Mesodermal cell (in vitro differentiated cells): ENCODE results near the gene ARMC7.

ENCODE experiments used
- H3K27ac ChIP-seq: 2 replicates; pipeline ENCODE4 v1.7.0; 2013; ENCODE audit warnings: mild to moderate bottlenecking, low read depth, low read length, moderate library complexity; ENCODE audit not compliant: severe bottlenecking
- H3K36me3 ChIP-seq: 2 replicates; pipeline ENCODE4 v1.7.1; 2013; ENCODE audit warnings: mild to moderate bottlenecking, low read length, moderate library complexity; ENCODE audit not compliant: control insufficient read depth, insufficient read depth
- H3K4me1 ChIP-seq: one replicate; pipeline ENCODE4 v1.7.1; 2013; ENCODE audit warnings: mild to moderate bottlenecking, low read length; ENCODE audit not compliant: insufficient read depth, control insufficient read depth, poor library complexity, severe bottlenecking
- H3K4me3 ChIP-seq: 2 replicates; pipeline ENCODE4 v1.7.0; 2013; ENCODE audit warnings: low read length, control low read depth, mild to moderate bottlenecking; ENCODE audit not compliant: insufficient read depth, poor library complexity, severe bottlenecking; ENCODE audit errors: extremely low read depth
- H3K9me3 ChIP-seq: 2 replicates; pipeline ENCODE4 v1.7.1; 2013; ENCODE audit warnings: mild to moderate bottlenecking, low read length, moderate library complexity; ENCODE audit not compliant: control insufficient read depth
- WGBS, 2 experiments: methylation state at CpG; one replicate each; pipeline ENCODE4 v1.1.5; 2013; ENCODE audit warnings: missing lambda C conversion rate in 2 of 2; ENCODE audit not compliant: insufficient coverage in 2 of 2; 5-methylcytosine and 5-hydroxymethylcytosine counted together

ARMC7 gene

GRCh38 chr17:75090871-75091854 is 18.6 kb upstream of the ARMC7 start:
- Histone ChIP-seq H3K4me1 (peaks cover 24% of the 10 kb centered on the region), H3K4me3 (no peak overlapping the region), H3K27ac (no peak overlapping the region), H3K9me3 (no peaks in the 10 kb centered on the region), H3K36me3 (no peaks in the 10 kb centered on the region)
- 71 to 83% methylated on average over 9 to 17 of the region's 19 CpGs for WGBS, 2 experiments

- H3K36me3 ChIP-seq = no peaks in the 10 kb centered on the region
Measured at GRCh38 chr17:75091855-75092327, 17.9 kb upstream of the ARMC7 start.

GRCh38 chr17:75093548-75094158 is 16.1 kb upstream of the ARMC7 start:
- Histone ChIP-seq H3K36me3 (peaks cover 10% of the 10 kb centered on the region), H3K27ac (no peak overlapping the region), H3K9me3 (no peaks in the 10 kb centered on the region), H3K4me1 (peaks cover 20% of the 10 kb centered on the region), H3K4me3 (no peak overlapping the region)
- 94 to 96% methylated on average over 17 to 18 of the region's 18 CpGs for WGBS, 2 experiments

More at GRCh38 chr17:75091855-75092327, 17.9 kb upstream of the ARMC7 start:
- H3K4me3 ChIP-seq = no peak overlapping the region
- H3K27ac ChIP-seq = no peak overlapping the region
- H3K9me3 ChIP-seq = no peaks in the 10 kb centered on the region
- H3K4me1 ChIP-seq = peaks cover 24% of the 10 kb centered on the region
- WGBS, 2 experiments = 84 to 87% methylated on average over 8 of the region's 10 CpGs

DNA sequence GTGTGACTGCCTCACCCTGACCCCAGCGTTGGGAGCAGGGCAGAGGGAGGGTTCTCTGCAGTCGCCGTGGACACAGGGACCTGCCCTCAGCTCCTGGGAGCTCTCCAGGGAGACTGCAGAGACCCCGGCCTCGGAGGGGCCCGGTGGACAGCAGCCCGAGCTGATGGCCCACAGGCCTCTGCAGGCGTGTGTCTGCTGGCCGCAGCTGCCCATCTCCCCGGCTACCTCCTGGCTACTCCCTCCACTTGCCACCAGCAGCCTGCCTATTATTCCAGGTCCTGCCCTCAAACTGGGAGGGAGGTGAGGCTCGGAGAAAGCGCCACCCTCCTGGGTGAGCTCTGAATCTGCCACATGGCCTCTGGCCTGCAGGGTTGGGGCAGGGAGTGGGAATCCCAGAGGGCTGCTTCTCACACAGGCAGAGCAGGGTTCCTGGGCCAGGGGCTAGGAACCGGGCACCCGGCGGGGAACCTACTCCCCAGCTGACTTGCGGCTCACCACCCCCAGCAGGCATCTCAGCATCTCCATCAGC is 14.8 kb upstream of the ARMC7 start:
- Histone ChIP-seq H3K4me3 (no peak overlapping the region), H3K9me3 (no peaks in the 10 kb centered on the region), H3K36me3 (peaks cover 20% of the 10 kb centered on the region), H3K27ac (peak overlapping the region; percentile 36), H3K4me1 (peaks cover 15% of the 10 kb centered on the region)
- 76 to 86% methylated on average over 14 to 16 of the region's 16 CpGs for WGBS, 2 experiments

GRCh38 chr17:75096082-75096625 is 13.6 kb upstream of the ARMC7 start:
- Histone ChIP-seq H3K4me3 (no peak overlapping the region), H3K36me3 (peaks cover 29% of the 10 kb centered on the region), H3K27ac (peak overlapping the region; percentile 59), H3K9me3 (no peaks in the 10 kb centered on the region), H3K4me1 (peaks cover 12% of the 10 kb centered on the region)
- 74 to 75% methylated on average over 11 of the region's 14 CpGs for WGBS, 2 experiments

DNA sequence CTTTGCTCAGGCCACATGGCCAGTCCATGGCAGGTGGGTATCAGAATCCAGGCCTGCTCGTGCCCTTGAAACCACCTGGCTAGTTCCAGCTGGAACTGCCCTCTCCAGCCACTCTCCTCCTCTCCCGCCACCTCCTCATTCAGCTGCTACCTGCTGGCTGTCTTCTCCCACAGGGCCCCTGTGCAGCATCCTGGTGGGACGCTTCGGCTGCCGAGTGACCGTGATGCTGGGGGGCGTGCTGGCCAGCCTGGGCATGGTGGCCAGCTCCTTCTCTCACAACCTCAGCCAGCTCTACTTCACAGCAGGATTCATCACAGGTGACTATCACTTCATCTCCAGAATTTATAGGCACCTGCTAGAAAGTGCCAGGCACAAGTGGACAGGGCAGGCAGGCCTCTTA is 11.9 kb upstream of the ARMC7 start:
- H3K27ac ChIP-seq = no peak overlapping the region
- H3K4me3 ChIP-seq = no peak overlapping the region
- peaks cover 29% of the 10 kb centered on the region for H3K36me3 ChIP-seq
- no peaks in the 10 kb centered on the region for H3K9me3 ChIP-seq
- 88 to 100% methylated on average over 7 of the region's 7 CpGs for WGBS, 2 experiments
- peaks cover 3% of the 10 kb centered on the region for H3K4me1 ChIP-seq

DNA sequence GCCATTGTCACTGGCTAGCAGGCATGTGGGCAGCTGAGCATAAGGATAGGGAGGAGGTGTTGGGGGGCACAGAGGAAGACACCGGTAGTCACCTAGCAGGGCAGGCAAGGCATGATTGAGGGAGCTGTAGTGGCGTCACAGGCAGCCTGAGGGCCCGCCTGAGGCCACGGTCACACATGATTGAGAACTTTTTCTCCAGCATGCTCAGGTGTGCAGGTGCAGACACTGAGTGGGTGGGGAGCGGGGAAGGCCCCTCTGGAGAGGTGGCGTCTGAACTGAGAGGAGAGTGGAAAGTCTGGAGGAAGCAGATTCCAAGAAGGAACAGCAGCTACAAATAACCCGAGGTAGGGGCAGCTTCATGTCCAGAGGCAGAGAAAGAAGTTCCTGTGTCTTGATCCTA is 10.9 kb upstream of the ARMC7 start:
- WGBS, 2 experiments = 81 to 88% methylated on average over 6 to 7 of the region's 7 CpGs
- Histone ChIP-seq H3K4me3 (no peak overlapping the region), H3K27ac (no peak overlapping the region), H3K36me3 (peaks cover 29% of the 10 kb centered on the region), H3K4me1 (peaks cover 3% of the 10 kb centered on the region), H3K9me3 (no peaks in the 10 kb centered on the region)

DNA sequence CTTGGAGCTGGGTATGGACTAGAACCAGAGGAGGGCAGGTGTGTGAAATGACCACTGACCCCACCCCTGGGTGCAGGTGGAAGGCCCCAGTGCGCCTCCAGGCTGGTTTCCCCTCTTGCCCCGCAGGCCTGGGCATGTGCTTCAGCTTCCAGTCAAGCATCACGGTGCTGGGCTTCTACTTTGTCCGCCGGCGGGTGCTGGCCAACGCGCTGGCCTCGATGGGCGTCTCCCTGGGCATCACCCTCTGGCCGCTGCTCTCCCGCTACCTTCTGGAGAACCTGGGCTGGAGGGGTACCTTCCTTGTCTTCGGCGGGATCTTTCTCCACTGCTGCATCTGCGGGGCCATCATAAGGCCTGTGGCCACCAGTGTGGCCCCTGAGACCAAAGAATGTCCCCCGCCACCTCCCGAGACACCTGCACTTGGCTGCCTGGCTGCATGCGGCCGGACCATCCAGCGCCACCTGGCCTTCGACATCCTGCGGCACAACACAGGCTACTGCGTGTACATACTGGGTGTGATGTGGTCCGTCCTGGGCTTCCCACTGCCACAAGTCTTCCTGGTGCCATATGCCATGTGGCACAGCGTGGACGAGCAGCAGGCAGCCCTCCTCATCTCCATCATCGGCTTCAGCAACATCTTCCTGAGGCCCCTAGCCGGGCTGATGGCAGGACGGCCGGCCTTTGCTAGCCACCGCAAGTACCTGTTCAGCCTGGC is 9.7 kb upstream of the ARMC7 start:
- H3K36me3 ChIP-seq = peaks cover 29% of the 10 kb centered on the region
- H3K4me3 ChIP-seq = no peak overlapping the region
- H3K4me1 ChIP-seq = peaks cover 3% of the 10 kb centered on the region
- no peak overlapping the region for H3K27ac ChIP-seq
- WGBS, 2 experiments = 97 to 99% methylated on average over 30 to 31 of the region's 31 CpGs
- H3K9me3 ChIP-seq = no peaks in the 10 kb centered on the region

- WGBS, 2 experiments = 79 to 80% methylated on average over 11 to 12 of the region's 12 CpGs
- Histone ChIP-seq H3K36me3 (peaks cover 29% of the 10 kb centered on the region), H3K9me3 (no peaks in the 10 kb centered on the region), H3K4me1 (no peaks in the 10 kb centered on the region), H3K27ac (no peak overlapping the region), H3K4me3 (no peak overlapping the region)
Measured at GRCh38 chr17:75102385-75102821, 7.4 kb upstream of the ARMC7 start.
